GM12891 (cell line): ENCODE results near the gene SMPD3.
A peak's percentile ranks its signal among the peaks of the same experiment; 100 is the strongest.

Experiments
- DNase-seq: peaks from one replicate; pipeline ENCODE4 v3.0.0; 2011; ENCODE audit warnings: low spot score; ENCODE audit not compliant: insufficient read length
- FAIRE-seq: peaks from 2 replicates; lab custom pipeline; 2011; peaks lifted over from hg19 to GRCh38; lab: Jason Lieb, UNC
- PAX5 ChIP-seq: IDR thresholded peaks from 2 replicates; pipeline ENCODE4 v1.6.1; 2011; ENCODE audit warnings: low read length, moderate library complexity, mild to moderate bottlenecking; ENCODE audit not compliant: insufficient read depth, severe bottlenecking
- POLR2A ChIP-seq: IDR thresholded peaks from 2 replicates; pipeline ENCODE4 v1.6.1; 2011; ENCODE audit warnings: low read depth, low read length, control low read depth
- POLR2AphosphoS5 ChIP-seq: IDR thresholded peaks from 2 replicates; pipeline ENCODE4 v1.6.1; 2011; ENCODE audit warnings: low read depth, low read length, control low read depth
- POU2F2 ChIP-seq: IDR thresholded peaks from 2 replicates; pipeline ENCODE4 v1.6.1; 2011; ENCODE audit warnings: low read depth, mild to moderate bottlenecking, control low read depth, low read length, moderate library complexity
- SPI1 ChIP-seq: IDR thresholded peaks from 2 replicates; pipeline ENCODE4 v1.6.1; 2011; ENCODE audit warnings: low read depth, low read length, control low read depth
- TAF1 ChIP-seq: IDR thresholded peaks from 2 replicates; pipeline ENCODE4 v1.6.1; 2011; ENCODE audit warnings: low read depth, low read length, control low read depth

The SMPD3 gene

GRCh38 chr16:68422396-68422960, 25.8 kb downstream of the SMPD3 start:
- TF ChIP-seq POLR2A = no peak
- no peak for TF ChIP-seq POLR2AphosphoS5
- no peak for TF ChIP-seq PAX5
- no peak for TF ChIP-seq TAF1
- TF ChIP-seq SPI1 = no peak
- no peak for TF ChIP-seq POU2F2
- FAIRE-seq = no peak
- DNase-seq = no peak

- DNase-seq (no peak), FAIRE-seq (no peak)
These were observed 27.2 kb downstream of the SMPD3 start for GRCh38 chr16:68421076-68421475.

GRCh38 chr16:68420366-68420942, 27.9 kb downstream of the SMPD3 start:
- FAIRE-seq (no peak), DNase-seq (no peak)
- no peak for TF ChIP-seq POLR2A
- TF ChIP-seq POLR2AphosphoS5 = no peak
- TF ChIP-seq PAX5 = no peak
- no peak for TF ChIP-seq SPI1
- TF ChIP-seq TAF1 = no peak
- no peak for TF ChIP-seq POU2F2

More at GRCh38 chr16:68421076-68421475, 27.2 kb downstream of the SMPD3 start:
- TF ChIP-seq SPI1 = no peak
- no peak for TF ChIP-seq TAF1
- TF ChIP-seq PAX5 = no peak
- no peak for TF ChIP-seq POU2F2
- TF ChIP-seq POLR2AphosphoS5 = no peak
- no peak for TF ChIP-seq POLR2A

GRCh38 chr16:68417711-68418301, 30.5 kb downstream of the SMPD3 start:
- TF ChIP-seq PAX5 (no peak), TAF1 (no peak), POU2F2 (peak; percentile 32; the same call in 1 of the 2 replicates)
- DNase-seq = peak; percentile 53
- peak; percentile 95 for FAIRE-seq

GRCh38 chr16:68416057-68417046, 32.0 kb downstream of the SMPD3 start:
- DNase-seq (no peak), FAIRE-seq (no peak)
- TF ChIP-seq TAF1 = no peak

GRCh38 chr16:68414581-68414980, 33.7 kb downstream of the SMPD3 start:
- DNase-seq = no peak
- TF ChIP-seq POLR2A (no peak), POU2F2 (no peak), TAF1 (no peak), SPI1 (no peak), PAX5 (no peak), POLR2AphosphoS5 (no peak)
- no peak for FAIRE-seq

- DNase-seq = no peak
- FAIRE-seq = no peak
- TF ChIP-seq TAF1 (no peak), SPI1 (no peak)
These were observed 36.2 kb downstream of the SMPD3 start for GRCh38 chr16:68412061-68412460.

GRCh38 chr16:68411086-68411485, 37.2 kb downstream of the SMPD3 start:
- FAIRE-seq = no peak
- no peak for DNase-seq
- TF ChIP-seq PAX5 = no peak
- no peak for TF ChIP-seq SPI1
- TF ChIP-seq POLR2AphosphoS5 = no peak
- no peak for TF ChIP-seq POU2F2
- TF ChIP-seq POLR2A = no peak
- TF ChIP-seq TAF1 = no peak

- no peak for TF ChIP-seq PAX5
- TF ChIP-seq TAF1 = no peak
- no peak for TF ChIP-seq POLR2AphosphoS5
- no peak for TF ChIP-seq POU2F2
- TF ChIP-seq SPI1 = no peak
These were observed 39.3 kb downstream of the SMPD3 start for GRCh38 chr16:68408967-68409366.

More at GRCh38 chr16:68408967-68409366, 39.3 kb downstream of the SMPD3 start:
- no peak for FAIRE-seq
- no peak for DNase-seq
